ENCODE measurements around the gene MUC3A.
"Not testable (repeated sequence)": the region's sequence is repeated elsewhere in the genome, so short reads cannot be mapped to it uniquely, and the experiment has no call there.

MUC3A gene

GRCh38 chr7:100969066-100969615 is 19.8 kb downstream of the MUC3A start, which contains the start of gene MUC12:
Gene MUC12 (plus strand): TSS chr7:100969565. CDS start chr7:100969623, 58 bp downstream.
- no peak within 1 kb of the TSS for H3K4me3 ChIP-seq (ENCODE audit: low read depth, low read length)
- no peak for DNase-seq (ENCODE audit: low read depth)

- H3K4me3 ChIP-seq (ENCODE audit: low read depth, low read length), result no peak overlapping the region
- no peak for DNase-seq (ENCODE audit: low read depth)
Measured at GRCh38 chr7:100971111-100972001, 22.0 kb downstream of the MUC3A start.

- H3K4me3 ChIP-seq (ENCODE audit: low read depth, low read length), result no peak overlapping the region
Measured at GRCh38 chr7:100972002-100972347, 22.6 kb downstream of the MUC3A start.

GRCh38 chr7:100974021-100974420 is 24.7 kb downstream of the MUC3A start:
- DNase-seq (ENCODE audit: low read depth), result no peak

More at GRCh38 chr7:100972002-100972347, 22.6 kb downstream of the MUC3A start:
- no peak for DNase-seq (ENCODE audit: low read depth)

GRCh38 chr7:100975371-100975821 is 26.1 kb downstream of the MUC3A start:
- DNase-seq (ENCODE audit: low read depth), result no peak
- no peak overlapping the region for H3K4me3 ChIP-seq (ENCODE audit: low read depth, low read length)

More at GRCh38 chr7:100974021-100974420, 24.7 kb downstream of the MUC3A start:
- H3K4me3 ChIP-seq (ENCODE audit: low read depth, low read length), result no peak overlapping the region

GRCh38 chr7:100978300-100978699 is 29.0 kb downstream of the MUC3A start:
- no peak for DNase-seq (ENCODE audit: low read depth)
- H3K4me3 ChIP-seq (ENCODE audit: low read depth, low read length), result no peak overlapping the region

- peak; percentile 4 for DNase-seq (ENCODE audit: low read depth)
- H3K4me3 ChIP-seq (ENCODE audit: low read depth, low read length), result no peak overlapping the region
Measured at GRCh38 chr7:100983451-100984187, 34.3 kb downstream of the MUC3A start.

GRCh38 chr7:100984241-100984918 is 35.0 kb downstream of the MUC3A start:
- H3K4me3 ChIP-seq (ENCODE audit: low read depth, low read length); DNase-seq (ENCODE audit: low read depth): not testable (repeated sequence)

GRCh38 chr7:100985033-100985797 is 35.9 kb downstream of the MUC3A start:
- not testable (repeated sequence) for DNase-seq (ENCODE audit: low read depth); H3K4me3 ChIP-seq (ENCODE audit: low read depth, low read length)

GRCh38 chr7:100991631-100992030 is 42.3 kb downstream of the MUC3A start:
- no peak overlapping the region for H3K4me3 ChIP-seq (ENCODE audit: low read depth, low read length)
- no peak for DNase-seq (ENCODE audit: low read depth)

GRCh38 chr7:100992280-100992679 is 42.9 kb downstream of the MUC3A start:
- H3K4me3 ChIP-seq (ENCODE audit: low read depth, low read length); DNase-seq (ENCODE audit: low read depth): not testable (repeated sequence)

- DNase-seq (ENCODE audit: low read depth), result not testable (repeated sequence)
Measured at GRCh38 chr7:100994671-100995070, 45.3 kb downstream of the MUC3A start.

GRCh38 chr7:100998530-100998929 is 49.2 kb downstream of the MUC3A start:
- H3K4me3 ChIP-seq (ENCODE audit: low read depth, low read length); DNase-seq (ENCODE audit: low read depth): not testable (repeated sequence)

More at GRCh38 chr7:100994671-100995070, 45.3 kb downstream of the MUC3A start:
- not testable (repeated sequence) for H3K4me3 ChIP-seq (ENCODE audit: low read depth, low read length)

- H3K4me3 ChIP-seq (ENCODE audit: low read depth, low read length); DNase-seq (ENCODE audit: low read depth): not testable (repeated sequence)
Measured at GRCh38 chr7:100999334-100999733, 50.0 kb downstream of the MUC3A start.

- DNase-seq (ENCODE audit: low read depth); H3K4me3 ChIP-seq (ENCODE audit: low read depth, low read length): not testable (repeated sequence)
Measured at GRCh38 chr7:101000025-101000424, 50.7 kb downstream of the MUC3A start.

GRCh38 chr7:101002333-101002732 is 53.0 kb downstream of the MUC3A start:
- not testable (repeated sequence) for H3K4me3 ChIP-seq (ENCODE audit: low read depth, low read length); DNase-seq (ENCODE audit: low read depth)

GRCh38 chr7:101007361-101007760 is 58.0 kb downstream of the MUC3A start:
- not testable (repeated sequence) for DNase-seq (ENCODE audit: low read depth); H3K4me3 ChIP-seq (ENCODE audit: low read depth, low read length)

GRCh38 chr7:101009629-101010028 is 60.3 kb downstream of the MUC3A start:
- no peak for DNase-seq (ENCODE audit: low read depth)
- no peak overlapping the region for H3K4me3 ChIP-seq (ENCODE audit: low read depth, low read length)

GRCh38 chr7:101012931-101013330 is 63.6 kb downstream of the MUC3A start:
- no peak overlapping the region for H3K4me3 ChIP-seq (ENCODE audit: low read depth, low read length)
- DNase-seq (ENCODE audit: low read depth), result no peak
